DOHH2 (cell line): ENCODE results near the gene PACS2.

Experiments
- H3F3A ChIP-seq: fragments of 200-600 bp; sonication (generic), shearing (Covaris generic); 2 replicates; pipeline ENCODE4 v1.6.0; 2016; ENCODE audit warnings: antibody characterized with exemption, mild to moderate bottlenecking; ENCODE audit not compliant: control insufficient read depth, insufficient read depth
- H3K27ac ChIP-seq: fragments of 200-600 bp; sonication (generic); 2 replicates; pipeline ENCODE4 v1.5.1; 2014; ENCODE audit warnings: low read depth, mild to moderate bottlenecking, low read length, moderate library complexity
- H3K27me3 ChIP-seq: fragments of 200-600 bp; sonication (generic); 2 replicates; pipeline ENCODE4 v1.6.1; 2014; ENCODE audit warnings: mild to moderate bottlenecking, low read length, mixed read lengths; ENCODE audit not compliant: control insufficient read depth
- H3K36me3 ChIP-seq: fragments of 200-600 bp; sonication (generic); 2 replicates; pipeline ENCODE4 v1.6.1; 2014; ENCODE audit warnings: mild to moderate bottlenecking, low read length, moderate library complexity, mixed read lengths; ENCODE audit not compliant: control insufficient read depth
- H3K4me1 ChIP-seq: fragments of 200-600 bp; sonication (generic); 2 replicates; pipeline ENCODE4 v1.6.1; 2014; ENCODE audit warnings: mild to moderate bottlenecking, low read length, mixed read lengths; ENCODE audit not compliant: control insufficient read depth
- H3K4me2 ChIP-seq: fragments of 200-600 bp; sonication (generic); 2 replicates; pipeline ENCODE4 v1.6.0; 2014; ENCODE audit warnings: mild to moderate bottlenecking, low read length, moderate library complexity
- H3K4me3 ChIP-seq: fragments of 200-600 bp; sonication (generic); 2 replicates; pipeline ENCODE4 v1.5.1; 2014; ENCODE audit warnings: mild to moderate bottlenecking, low read length, mixed read lengths
- H3K79me2 ChIP-seq: fragments of 200-600 bp; sonication (generic); 2 replicates; pipeline ENCODE4 v1.6.1; 2014; ENCODE audit warnings: mild to moderate bottlenecking, low read length, mixed read lengths; ENCODE audit not compliant: control insufficient read depth
- H3K9me2 ChIP-seq: fragments of 200-600 bp; sonication (generic); replicated peaks from 2 replicates; pipeline ENCODE4 v1.6.1; 2014; ENCODE audit warnings: mild to moderate bottlenecking, low read length, mixed read lengths; ENCODE audit not compliant: control insufficient read depth
- H3K9me3 ChIP-seq: fragments of 200-600 bp; sonication (generic); 2 replicates; pipeline ENCODE4 v1.6.1; 2014; ENCODE audit warnings: antibody characterized with exemption, low read length, mixed read lengths; ENCODE audit not compliant: control insufficient read depth, insufficient read depth
- H4K20me1 ChIP-seq: fragments of 200-600 bp; sonication (generic); 2 replicates; pipeline ENCODE4 v1.6.0; 2014; ENCODE audit warnings: low read depth, mild to moderate bottlenecking, antibody characterized with exemption, low read length, moderate library complexity; ENCODE audit not compliant: control insufficient read depth, insufficient read depth
- CTCF ChIP-seq: fragments of 200-600 bp; sonication (generic); IDR thresholded peaks from one replicate; pipeline ENCODE4 v1.5.1; 2014; ENCODE audit warnings: antibody characterized with exemption, mild to moderate bottlenecking, low read depth, low read length; ENCODE audit not compliant: poor library complexity, severe bottlenecking
- EZH2phosphoT487 ChIP-seq: fragments of 200-600 bp; sonication (generic); IDR thresholded peaks from 2 replicates; pipeline ENCODE4 v1.6.1; 2017; ENCODE audit warnings: borderline replicate concordance, mild to moderate bottlenecking, antibody characterized with exemption, low read length, moderate library complexity, mixed read lengths

Gene PACS2

GRCh38 chr14:105418269-105419194 lies 104.0 kb downstream of the PACS2 start:
- H3K27ac ChIP-seq, result no peak overlapping the region
- H3K9me3 ChIP-seq, result no peaks in the 10 kb centered on the region
- peaks cover 38% of the 10 kb centered on the region for H3K79me2 ChIP-seq
- H4K20me1 ChIP-seq, result peaks cover 12% of the 10 kb centered on the region; the same call in 1 of the 2 replicates
- no peaks in the 10 kb centered on the region; the same call in 1 of the 2 replicates for H3F3A ChIP-seq
- H3K4me2 ChIP-seq, result peak overlapping the region; percentile 92
- H3K27me3 ChIP-seq, result peaks cover 23% of the 10 kb centered on the region
- TF ChIP-seq CTCF (no peak), EZH2phosphoT487 (no peak)
- H3K4me1 ChIP-seq, result peaks cover 36% of the 10 kb centered on the region
- H3K4me3 ChIP-seq, result peak overlapping the region; percentile 85
- peaks cover 26% of the 10 kb centered on the region for H3K36me3 ChIP-seq
- H3K9me2 ChIP-seq, result no peaks in the 10 kb centered on the region

DNA sequence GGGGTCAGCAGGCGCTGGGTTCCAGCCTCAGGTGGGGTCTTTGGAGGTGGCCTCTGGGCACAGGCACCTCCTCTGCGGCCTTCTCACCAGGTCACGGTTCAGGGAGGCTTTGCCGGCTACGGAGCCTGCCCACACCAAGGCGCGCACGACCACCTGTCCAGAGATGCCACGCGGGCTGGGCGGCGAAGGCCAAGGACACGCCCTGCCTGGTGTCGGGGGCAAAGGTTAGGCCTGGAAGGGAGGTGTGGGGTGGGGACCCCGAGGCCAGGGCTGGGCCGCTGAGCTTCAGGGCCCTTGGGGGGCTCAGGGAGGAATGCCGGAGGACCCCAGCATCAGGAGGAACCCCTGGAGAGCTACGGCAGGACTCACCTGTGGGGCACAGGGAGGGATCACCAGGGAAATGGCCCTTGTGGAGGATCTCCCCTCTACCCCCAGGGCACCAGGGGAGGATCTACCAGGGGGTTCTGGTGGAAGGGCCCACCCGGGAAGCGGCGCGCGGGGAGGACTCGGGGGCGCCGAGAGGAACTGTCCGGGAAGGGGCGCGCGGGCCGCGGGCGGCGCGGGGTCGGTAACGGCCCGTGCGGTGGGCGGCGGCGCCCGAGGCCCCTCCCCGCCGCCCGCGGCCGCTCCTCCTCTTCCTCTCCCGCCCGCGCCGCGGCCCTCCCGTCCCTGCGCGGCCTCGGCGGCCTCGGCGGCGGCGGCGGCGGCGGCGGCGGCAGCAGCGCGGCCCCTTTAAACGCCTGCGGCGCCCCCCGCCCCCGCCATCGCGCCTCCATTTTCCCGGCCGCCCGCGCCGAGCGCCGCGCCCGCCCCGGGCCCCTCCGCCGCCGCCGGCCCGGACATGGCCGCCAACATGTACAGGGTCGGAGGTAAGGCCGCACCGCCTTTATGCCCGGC lies 104.9 kb downstream of the PACS2 start, which contains the start of gene MTA1:
Gene MTA1 (plus strand): TSS at position 633 of the 897 bp plus-strand sequence. CDS start 209 bp downstream, at position 842.
- H3K9me3 ChIP-seq, result no peaks in the 10 kb centered on the region
- H3K9me2 ChIP-seq, result no peaks in the 10 kb centered on the region
- peaks cover 34% of the 10 kb centered on the region for H3K4me1 ChIP-seq
- peaks cover 14% of the 10 kb centered on the region for H3K27me3 ChIP-seq
- peaks cover 32% of the 10 kb centered on the region for H3K36me3 ChIP-seq
- peak within 1 kb of the TSS; percentile 2 for H3K27ac ChIP-seq
- H3F3A ChIP-seq, result no peaks in the 10 kb centered on the region; the same call in 1 of the 2 replicates
- no peak for TF ChIP-seq EZH2phosphoT487
- no peak for TF ChIP-seq CTCF
- peak within 1 kb of the TSS; percentile 94 for H3K4me2 ChIP-seq
- H3K4me3 ChIP-seq, result peak within 1 kb of the TSS; percentile 85
- peaks cover 47% of the 10 kb centered on the region for H3K79me2 ChIP-seq
- H4K20me1 ChIP-seq, result peaks cover 12% of the 10 kb centered on the region; the same call in 1 of the 2 replicates

DNA sequence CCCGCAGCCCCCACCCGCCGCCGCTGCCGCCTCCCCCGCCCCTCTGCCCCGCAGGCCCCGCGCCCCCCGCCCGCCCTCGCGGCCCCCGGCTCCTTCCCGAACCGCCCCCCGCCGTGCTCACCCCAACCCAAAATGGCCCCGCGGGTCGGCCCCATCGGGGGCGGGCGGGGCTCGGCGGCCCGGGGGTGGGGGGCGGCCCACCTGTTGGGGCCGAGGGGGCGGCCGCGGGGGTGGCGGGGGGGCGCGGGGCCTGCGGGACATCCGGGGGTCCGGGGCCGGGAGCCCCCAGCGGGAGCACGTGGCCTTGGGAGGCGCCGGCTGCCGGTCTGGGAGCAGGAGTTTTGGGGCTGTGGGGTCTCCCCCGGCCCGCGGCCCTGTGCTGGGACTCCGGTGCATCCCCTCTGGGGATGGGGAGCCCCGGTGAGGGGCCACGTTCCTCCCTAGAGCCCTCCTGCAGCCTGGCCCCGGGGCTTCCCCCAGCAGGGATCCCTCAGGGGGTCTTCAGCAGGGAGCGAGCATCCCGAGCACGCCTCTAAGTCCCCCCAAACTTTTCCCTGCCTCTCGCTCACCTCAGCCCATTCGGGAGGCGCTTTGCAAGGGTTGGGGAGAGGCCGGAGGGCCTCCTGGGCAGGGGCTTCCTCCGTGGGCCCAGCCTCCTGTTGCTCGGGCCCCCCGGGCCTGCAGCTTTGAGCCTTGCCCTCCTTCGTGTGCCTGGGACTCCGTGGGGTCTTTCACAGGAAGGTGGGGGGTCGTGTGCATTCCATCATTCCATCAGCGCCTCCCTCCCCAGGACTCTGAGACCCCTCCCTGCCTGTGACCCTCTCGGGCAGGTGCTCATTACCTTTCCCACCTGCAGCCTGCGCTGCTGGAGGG lies 105.8 kb downstream of the PACS2 start:
- Histone ChIP-seq H3K79me2 (peaks cover 56% of the 10 kb centered on the region), H3K4me2 (peak overlapping the region; percentile 94), H3K27ac (peak overlapping the region; percentile 2), H3K36me3 (peaks cover 40% of the 10 kb centered on the region), H3K4me1 (peaks cover 27% of the 10 kb centered on the region), H3K9me3 (no peaks in the 10 kb centered on the region), H3F3A (no peaks in the 10 kb centered on the region; the same call in 1 of the 2 replicates), H3K9me2 (no peaks in the 10 kb centered on the region), H3K27me3 (peaks cover 6% of the 10 kb centered on the region; the same call in 1 of the 2 replicates), H3K4me3 (peak overlapping the region; percentile 77), H4K20me1 (peaks cover 12% of the 10 kb centered on the region; the same call in 1 of the 2 replicates)
- TF ChIP-seq CTCF, result no peak
- TF ChIP-seq EZH2phosphoT487, result no peak
